Esophagus squamous epithelium (tissue), 5 donors: ENCODE results near the gene CTSW. TPM values are rescaled to one million over a fixed set of nuclear protein-coding genes. Genes with fewer than 3 reads are reported as not detected.

Experiments
- DNase-seq: peaks from one replicate; lab custom pipeline; 2025; lab: John Stamatoyannopoulos, UW
- H3K27ac ChIP-seq, 4 donors: fragments of 200-600 bp; sonication (generic); one replicate each; pipeline ENCODE4 v1.5.1; 2016 to 2019; ENCODE audit warnings: mild to moderate bottlenecking in 1 of 4
- H3K27me3 ChIP-seq, 4 donors: fragments of 200-600 bp; sonication (generic); 1 replicate in 3 of 4; 2 replicates in 1 of 4; pipeline versions ENCODE4 v1.5.1 to v1.6.0; 2017 to 2021; ENCODE audit warnings: antibody characterized with exemption in 1 of 4
- H3K36me3 ChIP-seq, 3 donors: fragments of 200-600 bp; sonication (generic); one replicate each; pipeline ENCODE4 v1.5.1; 2016 to 2019
- H3K4me1 ChIP-seq, 3 donors: fragments of 200-600 bp; sonication (generic); one replicate each; pipeline ENCODE4 v1.5.1; 2017 to 2019
- H3K4me3 ChIP-seq, 4 donors: fragments of 200-600 bp; sonication (generic); 1 replicate in 3 of 4; 2 replicates in 1 of 4; pipeline ENCODE4 v1.5.1; 2016 to 2019; ENCODE audit warnings: mild to moderate bottlenecking in 2 of 4, moderate library complexity in 1 of 4
- H3K9me3 ChIP-seq, 3 donors: fragments of 200-600 bp; sonication (generic); one replicate each; pipeline ENCODE4 v1.5.1; 2016 to 2019
- POLR2A ChIP-seq, 4 donors: fragments of 450-650 bp; IDR thresholded peaks; one replicate each; pipeline ENCODE4 v1.6.1; 2017; ENCODE audit warnings: antibody characterized with exemption in 4 of 4, mild to moderate bottlenecking in 4 of 4, moderate library complexity in 3 of 4
- WGBS, 2 donors: methylation state at CpG; one replicate each; pipeline ENCODE4 v1.1.5; 2018; 5-methylcytosine and 5-hydroxymethylcytosine counted together
- intact Hi-C: fragments of 100-400 bp; cut with DNase I; formaldehyde crosslinking; loops from one replicate; pipeline ENCODE4 v1.15.0; 2022
- total RNA-seq, 4 donors: library from RNA; depleted of rRNA; stranded (reverse); fragments of >200 nt; gene quantifications; one replicate each; pipeline ENCODE4 v1.1.0, GENCODE V29; 2016
- TF ChIP-seq, protein P1 (sequence below), 6 experiments: fragments of 450-650 bp in 4 of 6; fragments of 200-600 bp in 2 of 6; sonication (generic) in 2 of 6; IDR thresholded peaks; one replicate each; pipeline ENCODE4 v1.5.1; 2016 to 2019; ENCODE audit warnings: antibody characterized with exemption in 6 of 6, mild to moderate bottlenecking in 4 of 6, moderate library complexity in 4 of 6
- donor health status: DM: yes; HTN: yes; CAD: no.

Gene CTSW
- total RNA-seq, 4 donors from 2014 or later, result 0.21 to 3.6 (median 1.8) TPM

DNA sequence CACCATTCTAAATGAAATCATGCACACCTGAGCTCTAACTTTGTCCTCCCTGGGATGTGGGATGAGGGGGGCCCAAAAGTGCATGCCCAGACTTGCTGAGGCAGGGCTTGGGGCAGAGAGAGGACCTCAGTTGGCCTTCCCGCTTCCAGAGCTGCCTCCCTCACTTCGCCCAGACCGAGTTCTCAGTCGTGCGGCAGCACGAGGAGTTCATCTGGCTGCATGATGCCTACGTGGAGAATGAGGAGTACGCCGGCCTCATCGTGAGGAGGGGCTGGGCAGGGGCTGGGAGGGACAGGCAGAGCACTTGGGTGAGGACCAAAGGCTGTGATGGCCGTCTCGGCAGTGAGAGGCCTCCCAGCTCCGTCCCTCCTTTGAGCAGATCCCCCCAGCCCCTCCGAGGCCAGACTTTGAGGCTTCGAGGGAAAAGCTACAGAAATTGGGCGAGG, 29.8 kb upstream of the CTSW start:
- TF ChIP-seq, protein P1, sequence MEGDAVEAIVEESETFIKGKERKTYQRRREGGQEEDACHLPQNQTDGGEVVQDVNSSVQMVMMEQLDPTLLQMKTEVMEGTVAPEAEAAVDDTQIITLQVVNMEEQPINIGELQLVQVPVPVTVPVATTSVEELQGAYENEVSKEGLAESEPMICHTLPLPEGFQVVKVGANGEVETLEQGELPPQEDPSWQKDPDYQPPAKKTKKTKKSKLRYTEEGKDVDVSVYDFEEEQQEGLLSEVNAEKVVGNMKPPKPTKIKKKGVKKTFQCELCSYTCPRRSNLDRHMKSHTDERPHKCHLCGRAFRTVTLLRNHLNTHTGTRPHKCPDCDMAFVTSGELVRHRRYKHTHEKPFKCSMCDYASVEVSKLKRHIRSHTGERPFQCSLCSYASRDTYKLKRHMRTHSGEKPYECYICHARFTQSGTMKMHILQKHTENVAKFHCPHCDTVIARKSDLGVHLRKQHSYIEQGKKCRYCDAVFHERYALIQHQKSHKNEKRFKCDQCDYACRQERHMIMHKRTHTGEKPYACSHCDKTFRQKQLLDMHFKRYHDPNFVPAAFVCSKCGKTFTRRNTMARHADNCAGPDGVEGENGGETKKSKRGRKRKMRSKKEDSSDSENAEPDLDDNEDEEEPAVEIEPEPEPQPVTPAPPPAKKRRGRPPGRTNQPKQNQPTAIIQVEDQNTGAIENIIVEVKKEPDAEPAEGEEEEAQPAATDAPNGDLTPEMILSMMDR (IDR thresholded peaks at IDR 0.05), result no peak
- TF ChIP-seq POLR2A (IDR thresholded peaks at IDR 0.05), result no peak
- H3K27me3 ChIP-seq, result no peaks in the 10 kb centered on the region
- peaks cover 0 to 17% (median 0%) of the 10 kb centered on the region in 3 donors for H3K4me1 ChIP-seq
- peaks cover 25 to 44% (median 28%) of the 10 kb centered on the region in 3 donors for H3K36me3 ChIP-seq
- intact Hi-C loops, result no loop called here
- WGBS, 2 donors, result 52% methylated on average over 16 of the region's 16 CpGs; no CpG with 5 or more reads in 1 of the 2 donors
- no peak for DNase-seq
- H3K27ac ChIP-seq, result no peak overlapping the region
- no peaks in the 10 kb centered on the region for H3K9me3 ChIP-seq
- no peak overlapping the region for H3K4me3 ChIP-seq

DNA sequence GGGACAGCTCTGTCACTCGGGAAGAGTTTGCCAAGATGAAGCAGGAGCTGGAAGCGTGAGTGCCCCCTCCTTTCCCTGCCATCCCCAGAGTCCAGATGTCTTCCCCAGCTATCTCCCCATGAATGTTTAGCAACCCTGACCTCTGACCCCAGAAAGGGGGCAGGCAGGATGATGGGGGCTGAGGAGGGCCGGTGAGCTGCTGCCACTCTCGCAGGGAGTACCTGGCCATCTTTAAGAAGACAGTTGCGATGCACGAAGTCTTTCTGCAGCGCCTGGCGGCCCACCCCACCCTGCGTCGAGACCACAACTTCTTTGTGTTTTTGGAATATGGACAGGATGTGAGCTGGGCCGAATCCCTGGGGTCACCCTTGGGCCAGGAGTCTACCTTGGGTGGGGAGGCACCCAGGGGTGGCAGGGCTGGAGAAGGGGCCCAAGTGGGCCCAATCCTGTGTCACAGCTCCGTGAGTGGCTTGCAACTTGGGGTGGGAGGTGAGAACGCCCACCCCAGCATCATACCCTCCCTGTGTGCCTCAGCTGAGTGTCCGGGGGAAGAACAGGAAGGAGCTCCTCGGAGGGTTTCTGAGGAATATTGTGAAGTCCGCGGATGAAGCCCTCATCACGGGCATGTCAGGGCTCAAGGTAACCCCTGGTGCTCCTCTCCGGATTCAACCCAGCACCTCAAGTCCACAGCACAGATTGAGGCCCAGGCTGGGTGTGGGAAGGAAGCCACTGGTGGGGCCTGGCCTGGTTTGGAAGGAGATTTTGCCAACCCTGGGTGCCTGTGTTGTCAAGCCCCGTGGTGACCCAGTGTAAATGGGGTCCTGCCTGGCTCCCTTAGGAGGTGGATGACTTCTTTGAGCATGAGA, 29.2 kb upstream of the CTSW start:
- 71 to 80% methylated on average over 12 to 18 of the region's 20 CpGs for WGBS, 2 donors
- H3K4me3 ChIP-seq, result no peak overlapping the region
- H3K9me3 ChIP-seq, result no peaks in the 10 kb centered on the region
- intact Hi-C loops, result no loop called here
- H3K36me3 ChIP-seq, result peaks cover 31 to 51% (median 35%) of the 10 kb centered on the region in 3 donors
- no peaks in the 10 kb centered on the region for H3K27me3 ChIP-seq
- H3K27ac ChIP-seq, result no peak overlapping the region
- no peak for DNase-seq
- TF ChIP-seq POLR2A (IDR thresholded peaks at IDR 0.05), result no peak
- TF ChIP-seq, protein P1 (IDR thresholded peaks at IDR 0.05), result no peak
- peaks cover 0 to 24% (median 5%) of the 10 kb centered on the region in 3 donors for H3K4me1 ChIP-seq

DNA sequence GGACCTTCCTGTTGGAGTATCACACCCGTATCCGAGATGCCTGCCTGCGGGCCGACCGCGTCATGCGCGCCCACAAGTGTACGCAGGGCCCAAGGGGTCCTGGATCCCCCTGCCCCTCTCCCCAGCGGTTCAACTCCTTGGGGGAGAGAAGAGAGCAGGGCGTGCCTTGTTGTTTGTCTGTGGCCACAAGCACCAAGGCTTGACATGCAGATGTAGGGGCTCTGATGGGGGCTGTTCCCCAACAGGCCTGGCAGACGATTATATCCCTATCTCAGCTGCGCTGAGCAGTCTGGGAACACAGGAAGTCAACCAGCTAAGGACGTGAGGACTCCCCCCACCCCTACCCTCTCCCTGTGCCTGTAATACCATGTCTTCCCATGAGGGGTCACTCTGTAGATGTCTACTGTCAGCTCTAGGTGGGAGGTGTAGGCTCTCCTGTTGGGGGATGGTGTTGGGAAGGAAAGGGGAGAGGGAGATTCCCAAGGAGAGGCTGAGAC, 28.5 kb upstream of the CTSW start:
- H3K4me1 ChIP-seq, result peaks cover under 1 to 30% (median 11%) of the 10 kb centered on the region in 3 donors
- no peak for TF ChIP-seq POLR2A (IDR thresholded peaks at IDR 0.05)
- TF ChIP-seq, protein P1 (IDR thresholded peaks at IDR 0.05), result peak in 4 of 6 experiments; percentile 12 to 61 (median 21)
- no peaks in the 10 kb centered on the region for H3K9me3 ChIP-seq
- H3K27ac ChIP-seq, result no peak overlapping the region
- intact Hi-C loops, result no loop called here
- WGBS, 2 donors, result 76 to 91% methylated on average over 10 to 12 of the region's 14 CpGs
- H3K36me3 ChIP-seq, result peaks cover 37 to 58% (median 40%) of the 10 kb centered on the region in 3 donors
- no peak for DNase-seq
- no peaks in the 10 kb centered on the region for H3K27me3 ChIP-seq
- H3K4me3 ChIP-seq, result no peak overlapping the region

DNA sequence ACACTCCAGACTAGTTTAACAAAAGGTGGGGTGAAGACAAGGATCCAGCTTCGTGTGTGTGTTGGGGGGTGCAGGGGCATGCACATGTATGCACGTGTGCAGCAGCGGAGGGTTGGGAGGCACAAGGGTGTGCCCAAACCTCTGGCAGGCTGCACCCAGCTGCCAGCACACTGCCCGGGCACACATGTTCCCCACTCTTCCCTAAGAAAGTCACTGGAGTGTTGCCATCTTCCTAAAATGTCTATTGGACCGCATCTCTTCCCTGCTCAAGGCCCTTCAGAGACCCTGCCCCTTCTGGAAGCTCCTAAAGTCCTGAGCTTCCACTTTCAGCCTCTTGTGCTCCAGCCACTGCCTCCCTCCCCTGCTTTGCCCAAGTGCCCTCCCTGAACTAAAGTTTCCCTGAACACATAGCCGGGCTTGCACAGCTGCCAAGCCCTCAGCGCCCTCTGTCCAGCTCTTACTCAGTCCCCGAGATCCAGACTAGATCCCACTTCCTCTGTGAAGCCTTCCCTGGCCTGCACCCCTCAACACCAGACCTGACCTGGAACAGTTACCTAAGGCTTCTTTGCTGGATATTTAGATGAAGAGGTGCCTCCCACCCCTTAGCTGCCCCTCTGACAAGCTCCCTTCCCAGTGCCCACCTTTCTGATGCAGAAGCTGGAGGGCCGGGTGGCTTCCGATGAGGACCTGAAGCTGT, 27.7 kb upstream of the CTSW start:
- DNase-seq, result no peak
- H3K27me3 ChIP-seq, result no peaks in the 10 kb centered on the region
- no peak overlapping the region for H3K4me3 ChIP-seq
- intact Hi-C loops, result no loop called here
- H3K9me3 ChIP-seq, result no peaks in the 10 kb centered on the region
- peaks cover 7 to 39% (median 18%) of the 10 kb centered on the region in 3 donors for H3K4me1 ChIP-seq
- H3K27ac ChIP-seq, result no peak overlapping the region
- H3K36me3 ChIP-seq, result peaks cover 37 to 61% (median 40%) of the 10 kb centered on the region in 3 donors
- TF ChIP-seq POLR2A (IDR thresholded peaks at IDR 0.05), result no peak
- TF ChIP-seq, protein P1 (IDR thresholded peaks at IDR 0.05), result no peak
- WGBS, 2 donors, result 81 to 94% methylated on average over 7 to 8 of the region's 10 CpGs
